GM12878 (cell line): Measurements from ENCODE around the gene GK2. TPM values are rescaled to one million over a fixed set of nuclear protein-coding genes. Genes with fewer than 3 reads are reported as not detected.

Experiments
- ATAC-seq: fragments of 200-7000 bp; cut with Tn5 transposase; 3 replicates; pipeline ENCODE4 v1.9.1; 2020; ENCODE audit warnings: mild to moderate bottlenecking, moderate library complexity
- BruUV-seq: library from RNA; stranded (reverse); fragments of 400-500 nt; replicated peaks from 2 replicates; lab custom pipeline; 2021; lab: Mats Ljungman, UMichigan
- CTCF ChIA-PET: fragments of 300-600 bp; sonication (Branson Sonifier 250); formaldehyde crosslinking; extraction: SDS; loops from one replicate; lab custom pipeline; 2021; ENCODE audit warnings: inconsistent platforms; lab: Yijun Ruan, JAX
- POLR2A ChIA-PET: fragments of 350-600 bp; formaldehyde crosslinking; extraction: SDS; loops from one replicate; lab custom pipeline; 2021; ENCODE audit warnings: inconsistent platforms; lab: Charles Lee
- RAD21 ChIA-PET: fragments of 300-600 bp; sonication (Branson Sonifier 250); formaldehyde crosslinking; loops from one replicate; lab custom pipeline; 2023; ENCODE audit warnings: antibody characterized with exemption; ENCODE audit not compliant: unreplicated experiment; lab: Charles Lee
- SMC1A ChIA-PET: fragments of 300-600 bp; sonication (Branson Sonifier 250); formaldehyde crosslinking; loops from one replicate; lab custom pipeline; 2023; ENCODE audit not compliant: unreplicated experiment, uncharacterized antibody; lab: Charles Lee
- DNase-seq: peaks from one replicate; pipeline ENCODE4 v3.0.0-alpha.2; 2011; ENCODE audit warnings: low read depth, low spot score
- FAIRE-seq: peaks from 3 replicates; lab custom pipeline; 2011; peaks lifted over from hg19 to GRCh38; lab: Jason Lieb, UNC
- H2AFZ ChIP-seq: 2 replicates; pipeline ENCODE4 v1.6.0; 2011; ENCODE audit warnings: low read depth, low read length, control low read depth; ENCODE audit not compliant: control insufficient read depth
- H3K27ac ChIP-seq: 2 replicates; pipeline ENCODE4 v1.5.1; 2011; ENCODE audit warnings: control low read depth; ENCODE audit not compliant: control insufficient read depth, insufficient read depth
- H3K27me3 ChIP-seq, 2 experiments: replicated peaks in 1 of 2; 2 replicates each; pipeline versions ENCODE4 v1.6.0 to v1.6.1; 2011; ENCODE audit warnings: low read length in 1 of 2; ENCODE audit not compliant: control insufficient read depth in 2 of 2, insufficient read depth in 2 of 2
- H3K36me3 ChIP-seq, 2 experiments: 2 replicates each; pipeline ENCODE4 v1.5.1; 2011; ENCODE audit warnings: low read length in 1 of 2; ENCODE audit not compliant: control insufficient read depth in 2 of 2, insufficient read depth in 2 of 2
- H3K4me1 ChIP-seq: 2 replicates; pipeline ENCODE4 v1.6.1; 2011; ENCODE audit warnings: mild to moderate bottlenecking, low read length, moderate library complexity, mixed read lengths; ENCODE audit not compliant: control insufficient read depth, insufficient read depth
- H3K4me2 ChIP-seq: 2 replicates; pipeline ENCODE4 v1.6.0; 2011; ENCODE audit warnings: control low read depth; ENCODE audit not compliant: control insufficient read depth, insufficient read depth
- H3K4me3 ChIP-seq: fragments of 200-600 bp; sonication (generic); 2 replicates; pipeline ENCODE4 v1.5.1; 2016
- H3K79me2 ChIP-seq: 2 replicates; pipeline ENCODE4 v1.6.0; 2011; ENCODE audit warnings: low read length; ENCODE audit not compliant: control insufficient read depth, insufficient read depth
- H3K9ac ChIP-seq: 2 replicates; pipeline ENCODE4 v1.8.0; 2011; ENCODE audit warnings: low read length, control low read depth, mixed read lengths; ENCODE audit not compliant: control insufficient read depth, insufficient read depth
- H3K9me3 ChIP-seq: replicated peaks from 3 replicates; pipeline ENCODE4 v1.5.1; 2011; ENCODE audit warnings: mild to moderate bottlenecking, low read length; ENCODE audit not compliant: control insufficient read depth, insufficient read depth
- H4K20me1 ChIP-seq: 2 replicates; pipeline ENCODE4 v1.6.0; 2011; ENCODE audit not compliant: control insufficient read depth, insufficient read depth
- ASH2L ChIP-seq: fragments of 300-600, 200-600 bp; sonication (generic); IDR thresholded peaks from 2 replicates; pipeline ENCODE4 v1.6.1; 2017; ENCODE audit warnings: low read depth, mild to moderate bottlenecking, borderline replicate concordance
- BCL11A ChIP-seq: IDR thresholded peaks from 2 replicates; pipeline ENCODE4 v1.6.1; 2011; ENCODE audit warnings: low read depth, low read length
- MXI1 ChIP-seq: fragments of 150-350 bp; IDR thresholded peaks from 2 replicates; pipeline ENCODE4 v1.6.1; 2011; ENCODE audit warnings: low read depth, mild to moderate bottlenecking, inconsistent platforms, low read length, improper control_type of control experiment
- NFYB ChIP-seq: IDR thresholded peaks from 2 replicates; pipeline ENCODE4 v1.6.1; 2011; ENCODE audit warnings: low read depth, mild to moderate bottlenecking, low read length, improper control_type of control experiment, moderate library complexity; ENCODE audit not compliant: insufficient read depth
- NR2F1 ChIP-seq: fragments of 450-650 bp; conservative IDR thresholded peaks from 2 replicates; pipeline ENCODE4 v1.6.1; 2017; ENCODE audit warnings: mild to moderate bottlenecking
- POLR2AphosphoS2 ChIP-seq: IDR thresholded peaks from 2 replicates; pipeline ENCODE4 v1.6.1; 2011; ENCODE audit warnings: low read depth, mild to moderate bottlenecking, low read length, improper control_type of control experiment, moderate library complexity
- SMARCA5 ChIP-seq: fragments of 450-650 bp; IDR thresholded peaks from 2 replicates; pipeline ENCODE4 v1.6.1; 2017; ENCODE audit warnings: mild to moderate bottlenecking
- SP1 ChIP-seq: IDR thresholded peaks from one replicate; pipeline ENCODE4 v1.6.1; 2011; ENCODE audit warnings: low read depth, low read length
- TCF3 ChIP-seq: IDR thresholded peaks from 2 replicates; pipeline ENCODE4 v1.6.1; 2012; ENCODE audit warnings: low read depth, mild to moderate bottlenecking, low read length, borderline replicate concordance; ENCODE audit not compliant: insufficient read depth
- in situ Hi-C: fragments of 300-500 bp; cut with MboI; formaldehyde crosslinking; loops from 9 replicates; pipeline ENCODE4 v1.14.3; 2018; ENCODE audit warnings: mixed read lengths
- intact Hi-C: fragments of 100-400 bp; cut with micrococcal nuclease; formaldehyde crosslinking; loops from one replicate; pipeline ENCODE4 v1.14.2; 2022; ENCODE audit not compliant: unreplicated experiment
- polyA plus RNA-seq, 11 experiments: library from polyadenylated mRNA; depleted of rRNA in 4 of 11; unstranded in 6 of 11; stranded (reverse) in 5 of 11; fragments of >200 nt; fragmentation: Nextera tagmentation in 4 of 11; fragmentation: Illumina TruSeq in 1 of 11; extraction: Ambion mirVana in 4 of 11; extraction: Trizol in 1 of 11; gene quantifications; 1 replicate in 1 of 11; 2 replicates in 10 of 11; pipeline versions ENCODE4 v1.2.1 to v1.2.3, GENCODE V29; 2011 to 2016; ENCODE audit warnings: inconsistent platforms in 2 of 11, missing spikeins in 2 of 11, low read depth in 1 of 11
- total RNA-seq, 4 experiments: library from RNA; depleted of rRNA in 3 of 4; stranded (reverse); fragments of >200 nt in 3 of 4; fragmentation: Illumina TruSeq in 1 of 4; extraction: Trizol in 1 of 4; gene quantifications; 2 replicates each; pipeline versions ENCODE4 v1.2.1 to v1.2.3, GENCODE V29; 2013 to 2021
- TF ChIP-seq, protein P1 (sequence below): IDR thresholded peaks from 2 replicates; pipeline ENCODE4 v1.6.1; 2012; ENCODE audit warnings: low read length, inconsistent platforms
- TF ChIP-seq, protein P2 (sequence below): fragments of 150-350 bp; IDR thresholded peaks from 2 replicates; pipeline ENCODE4 v1.6.1; 2014; ENCODE audit warnings: mild to moderate bottlenecking, low read depth, low read length

Gene GK2
- total and polyA plus RNA-seq, 10 of the 15 experiments (the other 5 are each of a cell fraction or from before 2014, with no cell fraction given), result not detected

DNA sequence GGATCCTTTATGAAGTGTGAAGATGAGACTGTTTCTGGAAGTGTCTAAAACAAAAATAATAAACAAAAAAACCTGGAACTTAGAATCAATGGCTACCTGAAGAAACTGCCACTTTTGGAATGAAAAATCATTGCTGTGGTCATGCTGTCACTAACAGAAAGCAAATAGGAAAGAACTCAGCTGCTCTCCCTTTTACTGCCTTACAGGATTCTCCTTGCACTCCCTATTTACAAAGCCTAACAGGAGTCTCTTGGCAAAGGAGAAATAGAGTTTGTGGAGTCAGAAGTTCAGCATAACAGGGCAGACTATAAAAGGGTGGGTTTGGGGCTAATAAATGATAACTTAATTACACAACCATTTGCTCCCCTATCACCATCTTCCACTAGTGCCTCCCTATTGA lies 19.0 kb upstream of the GK2 start:
- Histone ChIP-seq H3K4me3 (no peak overlapping the region), H3K4me1 (no peaks in the 10 kb centered on the region), H2AFZ (no peak overlapping the region), H3K9me3 (no peaks in the 10 kb centered on the region), H3K27ac (no peak overlapping the region), H3K9ac (no peak overlapping the region), H3K4me2 (no peak overlapping the region), H3K36me3 (no peaks in the 10 kb centered on the region), H4K20me1 (no peaks in the 10 kb centered on the region), H3K79me2 (no peaks in the 10 kb centered on the region), H3K27me3 (no peaks in the 10 kb centered on the region)
- intact Hi-C loops, result no loop called here
- FAIRE-seq, result no peak
- ChIA-PET CTCF (no interaction called here), SMC1A (interaction anchor here (1.9 kb wide), 1 partner anchor 9 kb away, joined by 5 read pairs; no protein-coding TSS in a partner anchor), RAD21 (no interaction called here), POLR2A (no interaction called here)
- TF ChIP-seq NR2F1, result no peak
- TF ChIP-seq ASH2L, result no peak
- no peak for TF ChIP-seq TCF3
- TF ChIP-seq, protein P1, sequence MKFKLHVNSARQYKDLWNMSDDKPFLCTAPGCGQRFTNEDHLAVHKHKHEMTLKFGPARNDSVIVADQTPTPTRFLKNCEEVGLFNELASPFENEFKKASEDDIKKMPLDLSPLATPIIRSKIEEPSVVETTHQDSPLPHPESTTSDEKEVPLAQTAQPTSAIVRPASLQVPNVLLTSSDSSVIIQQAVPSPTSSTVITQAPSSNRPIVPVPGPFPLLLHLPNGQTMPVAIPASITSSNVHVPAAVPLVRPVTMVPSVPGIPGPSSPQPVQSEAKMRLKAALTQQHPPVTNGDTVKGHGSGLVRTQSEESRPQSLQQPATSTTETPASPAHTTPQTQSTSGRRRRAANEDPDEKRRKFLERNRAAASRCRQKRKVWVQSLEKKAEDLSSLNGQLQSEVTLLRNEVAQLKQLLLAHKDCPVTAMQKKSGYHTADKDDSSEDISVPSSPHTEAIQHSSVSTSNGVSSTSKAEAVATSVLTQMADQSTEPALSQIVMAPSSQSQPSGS, result no peak
- TF ChIP-seq POLR2AphosphoS2, result no peak
- no peak for TF ChIP-seq SP1
- no peak for TF ChIP-seq BCL11A
- TF ChIP-seq SMARCA5, result no peak
- TF ChIP-seq NFYB, result no peak
- TF ChIP-seq, protein P2, sequence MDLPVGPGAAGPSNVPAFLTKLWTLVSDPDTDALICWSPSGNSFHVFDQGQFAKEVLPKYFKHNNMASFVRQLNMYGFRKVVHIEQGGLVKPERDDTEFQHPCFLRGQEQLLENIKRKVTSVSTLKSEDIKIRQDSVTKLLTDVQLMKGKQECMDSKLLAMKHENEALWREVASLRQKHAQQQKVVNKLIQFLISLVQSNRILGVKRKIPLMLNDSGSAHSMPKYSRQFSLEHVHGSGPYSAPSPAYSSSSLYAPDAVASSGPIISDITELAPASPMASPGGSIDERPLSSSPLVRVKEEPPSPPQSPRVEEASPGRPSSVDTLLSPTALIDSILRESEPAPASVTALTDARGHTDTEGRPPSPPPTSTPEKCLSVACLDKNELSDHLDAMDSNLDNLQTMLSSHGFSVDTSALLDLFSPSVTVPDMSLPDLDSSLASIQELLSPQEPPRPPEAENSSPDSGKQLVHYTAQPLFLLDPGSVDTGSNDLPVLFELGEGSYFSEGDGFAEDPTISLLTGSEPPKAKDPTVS, result no peak
- TF ChIP-seq MXI1, result no peak
- ATAC-seq, result no peak
- DNase-seq, result no peak
- no TSS peak for BruUV-seq
- in situ Hi-C loops, result no loop called here
